Sigmoid colon (tissue), 4 donors: Measurements from ENCODE around the gene CHRNB2.

ENCODE experiments used
- EP300 ChIP-seq, 4 donors: sonication (generic); formaldehyde crosslinking; IDR thresholded peaks; one replicate each; pipeline ENCODE4 v1.6.1; 2017; ENCODE audit warnings: antibody characterized with exemption in 4 of 4
- POLR2A ChIP-seq, 2 donors: fragments of 450-650 bp; IDR thresholded peaks; one replicate each; pipeline ENCODE4 v1.6.1; 2016; ENCODE audit warnings: antibody characterized with exemption in 2 of 2, mild to moderate bottlenecking in 2 of 2, moderate library complexity in 2 of 2
- TF ChIP-seq, protein P1 (sequence below), 4 experiments: fragments of 450-650 bp in 3 of 4; fragments of 200-600 bp in 1 of 4; IDR thresholded peaks; one replicate each; pipeline ENCODE4 v1.5.1; 2016 to 2019; ENCODE audit warnings: antibody characterized with exemption in 4 of 4, mild to moderate bottlenecking in 3 of 4, moderate library complexity in 2 of 4

DNA sequence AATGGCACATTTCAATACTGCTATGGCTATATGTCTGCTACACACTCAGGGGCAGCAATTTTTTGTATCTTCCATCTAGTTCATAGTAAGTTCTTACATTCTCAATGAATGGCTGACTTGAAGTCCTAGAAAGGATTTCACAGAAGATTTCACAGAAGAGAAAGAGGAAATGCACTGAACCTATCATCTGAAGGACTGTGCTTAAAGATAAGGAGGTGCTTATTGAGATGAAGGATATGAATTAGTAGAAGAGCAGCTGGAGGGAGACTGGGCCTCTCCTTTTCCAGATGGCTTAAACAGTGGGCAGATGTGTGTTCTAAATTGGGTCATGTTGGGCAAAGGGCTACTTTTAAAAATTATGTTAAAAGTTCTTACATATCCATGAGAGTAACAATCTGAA lies 25.8 kb downstream of the CHRNB2 start:
- TF ChIP-seq, protein P1, sequence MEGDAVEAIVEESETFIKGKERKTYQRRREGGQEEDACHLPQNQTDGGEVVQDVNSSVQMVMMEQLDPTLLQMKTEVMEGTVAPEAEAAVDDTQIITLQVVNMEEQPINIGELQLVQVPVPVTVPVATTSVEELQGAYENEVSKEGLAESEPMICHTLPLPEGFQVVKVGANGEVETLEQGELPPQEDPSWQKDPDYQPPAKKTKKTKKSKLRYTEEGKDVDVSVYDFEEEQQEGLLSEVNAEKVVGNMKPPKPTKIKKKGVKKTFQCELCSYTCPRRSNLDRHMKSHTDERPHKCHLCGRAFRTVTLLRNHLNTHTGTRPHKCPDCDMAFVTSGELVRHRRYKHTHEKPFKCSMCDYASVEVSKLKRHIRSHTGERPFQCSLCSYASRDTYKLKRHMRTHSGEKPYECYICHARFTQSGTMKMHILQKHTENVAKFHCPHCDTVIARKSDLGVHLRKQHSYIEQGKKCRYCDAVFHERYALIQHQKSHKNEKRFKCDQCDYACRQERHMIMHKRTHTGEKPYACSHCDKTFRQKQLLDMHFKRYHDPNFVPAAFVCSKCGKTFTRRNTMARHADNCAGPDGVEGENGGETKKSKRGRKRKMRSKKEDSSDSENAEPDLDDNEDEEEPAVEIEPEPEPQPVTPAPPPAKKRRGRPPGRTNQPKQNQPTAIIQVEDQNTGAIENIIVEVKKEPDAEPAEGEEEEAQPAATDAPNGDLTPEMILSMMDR (IDR thresholded peaks at IDR 0.05): no peak
- no peak for TF ChIP-seq POLR2A (IDR thresholded peaks at IDR 0.05)
- TF ChIP-seq EP300 (IDR thresholded peaks at IDR 0.05): no peak
